ENCODE results near the gene TSSK3.

TSSK3 gene

GRCh38 chr1:32398401-32398800, 36.1 kb downstream of the TSSK3 start:
- Histone ChIP-seq H3K4me1 (no peaks in the 10 kb centered on the region), H3K4me3 (ENCODE audit: low read depth, low read length) (no peak overlapping the region), H3K36me3 (no peaks in the 10 kb centered on the region), H3K27me3 (no peaks in the 10 kb centered on the region), H3K9me3 (no peaks in the 10 kb centered on the region)
- TF ChIP-seq, protein P1, sequence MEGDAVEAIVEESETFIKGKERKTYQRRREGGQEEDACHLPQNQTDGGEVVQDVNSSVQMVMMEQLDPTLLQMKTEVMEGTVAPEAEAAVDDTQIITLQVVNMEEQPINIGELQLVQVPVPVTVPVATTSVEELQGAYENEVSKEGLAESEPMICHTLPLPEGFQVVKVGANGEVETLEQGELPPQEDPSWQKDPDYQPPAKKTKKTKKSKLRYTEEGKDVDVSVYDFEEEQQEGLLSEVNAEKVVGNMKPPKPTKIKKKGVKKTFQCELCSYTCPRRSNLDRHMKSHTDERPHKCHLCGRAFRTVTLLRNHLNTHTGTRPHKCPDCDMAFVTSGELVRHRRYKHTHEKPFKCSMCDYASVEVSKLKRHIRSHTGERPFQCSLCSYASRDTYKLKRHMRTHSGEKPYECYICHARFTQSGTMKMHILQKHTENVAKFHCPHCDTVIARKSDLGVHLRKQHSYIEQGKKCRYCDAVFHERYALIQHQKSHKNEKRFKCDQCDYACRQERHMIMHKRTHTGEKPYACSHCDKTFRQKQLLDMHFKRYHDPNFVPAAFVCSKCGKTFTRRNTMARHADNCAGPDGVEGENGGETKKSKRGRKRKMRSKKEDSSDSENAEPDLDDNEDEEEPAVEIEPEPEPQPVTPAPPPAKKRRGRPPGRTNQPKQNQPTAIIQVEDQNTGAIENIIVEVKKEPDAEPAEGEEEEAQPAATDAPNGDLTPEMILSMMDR (IDR thresholded peaks at IDR 0.05; ENCODE audit: low read depth, low read length) = no peak
- no peak for DNase-seq

- TF ChIP-seq, protein P1 (IDR thresholded peaks at IDR 0.05; ENCODE audit: low read depth, low read length) = no peak
Observed at GRCh38 chr1:32399843-32400242, 37.5 kb downstream of the TSSK3 start.

DNA sequence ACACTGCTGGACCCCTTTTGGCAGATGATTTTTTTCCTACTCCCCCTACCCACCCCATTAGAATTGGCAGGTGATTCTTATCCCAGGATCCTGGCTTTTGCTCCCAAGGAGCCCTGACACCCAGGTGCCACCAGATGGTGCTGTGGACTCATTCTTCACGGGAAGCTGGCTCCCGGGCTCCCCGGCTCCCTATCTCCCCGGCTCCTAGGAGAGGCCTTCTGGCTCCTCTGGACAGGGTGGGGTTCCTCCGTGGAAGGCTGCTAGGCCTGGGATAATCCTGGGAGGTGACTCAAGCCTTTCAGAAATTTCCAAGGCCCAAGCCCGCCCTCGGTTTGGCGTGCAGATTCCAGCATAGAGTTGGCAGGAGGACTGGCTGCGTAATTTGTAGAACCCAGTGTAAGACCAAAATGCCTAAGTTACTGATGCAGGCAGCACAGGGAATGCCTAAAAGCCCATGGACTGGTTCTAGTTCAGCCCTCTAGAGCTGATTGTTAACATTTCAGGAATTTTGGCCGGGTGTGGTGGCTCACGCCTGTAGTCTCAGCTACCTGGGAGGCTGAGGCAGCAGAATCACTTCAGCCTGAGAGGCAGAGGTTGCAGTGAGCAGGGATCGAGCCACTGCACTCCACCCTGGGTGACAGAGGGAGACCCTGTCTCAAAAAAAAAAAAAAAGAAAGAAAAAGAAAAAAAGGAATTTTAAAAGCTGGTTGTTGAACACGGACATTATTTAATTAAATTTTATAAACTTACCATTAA, 38.7 kb downstream of the TSSK3 start:
- DNase-seq = peak; percentile 77
- H3K9me3 ChIP-seq = no peaks in the 10 kb centered on the region
- no peaks in the 10 kb centered on the region for H3K27me3 ChIP-seq
- TF ChIP-seq, protein P1 (IDR thresholded peaks at IDR 0.05; ENCODE audit: low read depth, low read length) = peak; percentile 82
- no peaks in the 10 kb centered on the region for H3K36me3 ChIP-seq
- no peak overlapping the region for H3K4me3 ChIP-seq (ENCODE audit: low read depth, low read length)
- H3K4me1 ChIP-seq = no peaks in the 10 kb centered on the region

More at GRCh38 chr1:32399843-32400242, 37.5 kb downstream of the TSSK3 start:
- Histone ChIP-seq H3K4me1 (no peaks in the 10 kb centered on the region), H3K36me3 (no peaks in the 10 kb centered on the region), H3K9me3 (no peaks in the 10 kb centered on the region), H3K4me3 (ENCODE audit: low read depth, low read length) (no peak overlapping the region), H3K27me3 (no peaks in the 10 kb centered on the region)
- DNase-seq = no peak

DNA sequence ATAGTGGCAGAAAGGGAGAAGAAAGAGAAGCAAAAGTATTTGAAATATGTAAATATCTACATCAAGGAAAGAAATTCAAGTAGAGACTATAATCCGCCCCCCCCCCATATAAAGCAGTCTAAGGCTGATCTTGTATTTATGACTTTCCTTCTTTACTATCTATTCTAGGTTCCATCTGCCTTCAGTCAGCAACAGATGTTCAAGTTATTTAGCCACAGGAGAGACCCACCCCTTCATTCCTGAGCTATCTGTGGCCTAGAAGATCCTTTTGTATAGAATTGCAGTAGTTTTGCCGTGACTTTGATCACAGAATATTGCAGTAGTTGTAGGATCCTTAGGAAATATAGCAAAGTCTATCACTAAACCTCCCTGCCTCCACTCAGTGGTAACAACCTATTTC, 42.6 kb downstream of the TSSK3 start:
- Histone ChIP-seq H3K27me3 (no peaks in the 10 kb centered on the region), H3K4me3 (ENCODE audit: low read depth, low read length) (no peak overlapping the region), H3K36me3 (no peaks in the 10 kb centered on the region), H3K9me3 (no peaks in the 10 kb centered on the region), H3K4me1 (no peaks in the 10 kb centered on the region)
- no peak for DNase-seq
- TF ChIP-seq, protein P1 (IDR thresholded peaks at IDR 0.05; ENCODE audit: low read depth, low read length) = no peak

GRCh38 chr1:32405672-32406467, 43.5 kb downstream of the TSSK3 start:
- Histone ChIP-seq H3K9me3 (no peaks in the 10 kb centered on the region), H3K36me3 (no peaks in the 10 kb centered on the region), H3K27me3 (no peaks in the 10 kb centered on the region), H3K4me1 (no peaks in the 10 kb centered on the region), H3K4me3 (ENCODE audit: low read depth, low read length) (no peak overlapping the region)
- no peak for DNase-seq
- TF ChIP-seq, protein P1 (IDR thresholded peaks at IDR 0.05; ENCODE audit: low read depth, low read length) = no peak
